A172 (cell line): ENCODE measurements around the gene NFASC. TPM values are rescaled to one million over a fixed set of nuclear protein-coding genes. Genes with fewer than 3 reads are reported as not detected.

ENCODE experiments used
- DNase-seq: peaks from one replicate; pipeline ENCODE4 v3.0.0-alpha.2; 2015; ENCODE audit warnings: low spot score
- total RNA-seq: library from RNA; depleted of rRNA; stranded (reverse); fragments of >200 nt; shearing (Covaris generic); gene quantifications from 2 replicates; pipeline ENCODE4 v1.2.3, GENCODE V29; 2014

The NFASC gene
- total RNA-seq, 1 experiment from 2014 or later = 33.3 TPM

GRCh38 chr1:205003358-205004131 is 132.9 kb downstream of the NFASC start:
- DNase-seq = no peak

GRCh38 chr1:205004351-205004750 is 133.7 kb downstream of the NFASC start:
- DNase-seq = no peak

- no peak for DNase-seq
These were observed 138.2 kb downstream of the NFASC start for GRCh38 chr1:205008896-205009295.

- no peak for DNase-seq
These were observed 139.0 kb downstream of the NFASC start for GRCh38 chr1:205009670-205010069.

- no peak for DNase-seq
These were observed 141.9 kb downstream of the NFASC start for GRCh38 chr1:205012391-205013140.

- DNase-seq = no peak
These were observed 143.2 kb downstream of the NFASC start for GRCh38 chr1:205013683-205014367.

GRCh38 chr1:205014783-205015182 is 144.1 kb downstream of the NFASC start:
- DNase-seq = no peak

GRCh38 chr1:205015241-205015640 is 144.6 kb downstream of the NFASC start:
- no peak for DNase-seq

- no peak for DNase-seq
These were observed 145.4 kb downstream of the NFASC start for GRCh38 chr1:205016075-205016474.

- DNase-seq = no peak
These were observed 145.9 kb downstream of the NFASC start for GRCh38 chr1:205016584-205016983.

GRCh38 chr1:205017001-205017400 is 146.3 kb downstream of the NFASC start:
- no peak for DNase-seq

GRCh38 chr1:205017766-205018165 is 147.1 kb downstream of the NFASC start:
- no peak for DNase-seq

GRCh38 chr1:205018381-205018780 is 147.7 kb downstream of the NFASC start:
- no peak for DNase-seq

- no peak for DNase-seq
These were observed 149.8 kb downstream of the NFASC start for GRCh38 chr1:205020466-205020865.

GRCh38 chr1:205024679-205025078 is 154.0 kb downstream of the NFASC start:
- no peak for DNase-seq

GRCh38 chr1:205025239-205025638 is 154.6 kb downstream of the NFASC start:
- DNase-seq = no peak

GRCh38 chr1:205026181-205026580 is 155.5 kb downstream of the NFASC start:
- DNase-seq = no peak

GRCh38 chr1:205028390-205028789 is 157.7 kb downstream of the NFASC start:
- DNase-seq = no peak

GRCh38 chr1:205028924-205029323 is 158.3 kb downstream of the NFASC start:
- no peak for DNase-seq

GRCh38 chr1:205030241-205030640 is 159.6 kb downstream of the NFASC start:
- no peak for DNase-seq

- DNase-seq = no peak
These were observed 160.2 kb downstream of the NFASC start for GRCh38 chr1:205030896-205031295.

GRCh38 chr1:205032508-205032907 is 161.8 kb downstream of the NFASC start:
- DNase-seq = no peak

GRCh38 chr1:205037539-205037938 is 166.9 kb downstream of the NFASC start:
- DNase-seq = no peak
